PC-3 (cell line): Measurements from ENCODE around the gene RSRC1. TPM values are rescaled to one million over a fixed set of nuclear protein-coding genes. Genes with fewer than 3 reads are reported as not detected.

Experiments
- ATAC-seq: fragments of 200-7000 bp; cut with Tn5 transposase; 2 replicates; pipeline ENCODE4 v1.9.1; 2020; ENCODE audit warnings: mild to moderate bottlenecking, moderate library complexity
- BruUV-seq: library from RNA; stranded (reverse); fragments of 400-500 nt; replicated peaks from 2 replicates; lab custom pipeline; 2021; lab: Mats Ljungman, UMichigan
- CTCF ChIA-PET: fragments of 300-600 bp; sonication (Branson Sonifier 250); formaldehyde crosslinking; loops from one replicate; lab custom pipeline; 2022; ENCODE audit warnings: antibody characterized with exemption; lab: Charles Lee
- POLR2A ChIA-PET: fragments of 300-600 bp; sonication (Branson Sonifier 250); formaldehyde crosslinking; loops from one replicate; lab custom pipeline; 2022; ENCODE audit warnings: antibody characterized with exemption; ENCODE audit not compliant: unreplicated experiment; lab: Charles Lee
- DNase-seq: peaks from one replicate; pipeline ENCODE4 v3.0.0-alpha.2; 2015
- H2AFZ ChIP-seq: fragments of 300-600 bp; sonication (generic); 2 replicates; pipeline ENCODE4 v1.6.0; 2016; ENCODE audit warnings: antibody characterized with exemption, low read length
- H3F3A ChIP-seq: fragments of 300-600 bp; sonication (generic); one replicate; pipeline ENCODE4 v1.6.0; 2017; ENCODE audit warnings: antibody characterized with exemption, low read length, control low read depth, mild to moderate bottlenecking; ENCODE audit not compliant: unreplicated experiment
- H3K27ac ChIP-seq: fragments of 300-600 bp; sonication (generic); 2 replicates; pipeline ENCODE4 v1.5.1; 2016; ENCODE audit warnings: mild to moderate bottlenecking, low read length
- H3K27me3 ChIP-seq: fragments of 300-600 bp; sonication (generic); 2 replicates; pipeline ENCODE4 v1.6.1; 2016; ENCODE audit warnings: low read length, mixed read lengths
- H3K36me3 ChIP-seq: fragments of 300-600 bp; sonication (generic); 2 replicates; pipeline ENCODE4 v1.6.1; 2016; ENCODE audit warnings: low read depth, mixed run types, low read length, mixed read lengths
- H3K4me1 ChIP-seq: fragments of 300-600 bp; sonication (generic); 2 replicates; pipeline ENCODE4 v1.5.1; 2016; ENCODE audit warnings: low read length; ENCODE audit not compliant: insufficient read depth
- H3K4me2 ChIP-seq: fragments of 300-600 bp; sonication (generic); 2 replicates; pipeline ENCODE4 v1.6.0; 2016; ENCODE audit warnings: low read length
- H3K4me3 ChIP-seq: fragments of 300-600 bp; sonication (generic); 2 replicates; pipeline ENCODE4 v1.5.1; 2016; ENCODE audit warnings: mild to moderate bottlenecking, low read length, mixed read lengths
- H3K79me2 ChIP-seq: fragments of 300-600 bp; sonication (generic); 2 replicates; pipeline ENCODE4 v1.6.1; 2017; ENCODE audit warnings: low read length, mixed read lengths
- H3K9ac ChIP-seq: fragments of 300-600 bp; sonication (generic); 2 replicates; pipeline ENCODE4 v1.6.0; 2016; ENCODE audit warnings: mild to moderate bottlenecking, low read length
- H3K9me2 ChIP-seq: fragments of 300-600 bp; sonication (generic); replicated peaks from 2 replicates; pipeline ENCODE4 v1.6.1; 2016; ENCODE audit warnings: mixed run types, low read length, mixed read lengths
- H3K9me3 ChIP-seq: fragments of 300-600 bp; sonication (generic); 2 replicates; pipeline ENCODE4 v1.6.1; 2016; ENCODE audit warnings: low read length, mixed read lengths
- H4K20me1 ChIP-seq: fragments of 300-600 bp; sonication (generic); 2 replicates; pipeline ENCODE4 v1.6.1; 2016; ENCODE audit warnings: low read length, mixed read lengths
- CTCF ChIP-seq: fragments of 300-600 bp; sonication (generic); conservative IDR thresholded peaks from 2 replicates; pipeline ENCODE4 v1.5.1; 2017; ENCODE audit warnings: antibody characterized with exemption, low read depth, mild to moderate bottlenecking, low read length
- EZH2 ChIP-seq: fragments of 300-600 bp; sonication (generic); IDR thresholded peaks from one replicate; pipeline ENCODE4 v1.6.1; 2017; ENCODE audit warnings: antibody characterized with exemption, mild to moderate bottlenecking, low read length; ENCODE audit not compliant: unreplicated experiment
- EZH2phosphoT487 ChIP-seq: fragments of 300-600 bp; sonication (generic); IDR thresholded peaks from 2 replicates; pipeline ENCODE4 v1.6.1; 2018; ENCODE audit warnings: mild to moderate bottlenecking, antibody characterized with exemption, low read length, borderline replicate concordance
- intact Hi-C: fragments of 100-400 bp; cut with micrococcal nuclease; formaldehyde crosslinking; loops from 2 replicates; pipeline ENCODE4 v1.9.0; 2023
- total RNA-seq: library from RNA; depleted of rRNA; stranded (reverse); fragments of >200 nt; gene quantifications from 2 replicates; pipeline ENCODE4 v1.2.3, GENCODE V29; 2014

RSRC1 gene
- total RNA-seq, 1 experiment from 2014 or later, result 39.5 TPM

GRCh38 chr3:158559504-158559903 lies 449.6 kb downstream of the RSRC1 start:
- H3K4me2 ChIP-seq, result no peak overlapping the region
- no peaks in the 10 kb centered on the region for H4K20me1 ChIP-seq
- TF ChIP-seq EZH2 (no peak), EZH2phosphoT487 (no peak), CTCF (no peak)
- no peaks in the 10 kb centered on the region for H3K79me2 ChIP-seq
- no peaks in the 10 kb centered on the region for H3K9me2 ChIP-seq
- no TSS peak for BruUV-seq
- no peak overlapping the region for H2AFZ ChIP-seq
- CTCF ChIA-PET, result no interaction called here
- no peaks in the 10 kb centered on the region for H3K27me3 ChIP-seq
- ATAC-seq (no peak), DNase-seq (no peak)
- H3K4me3 ChIP-seq, result no peak overlapping the region
- intact Hi-C loops, result no loop called here
- no peaks in the 10 kb centered on the region for H3F3A ChIP-seq
- POLR2A ChIA-PET, result no interaction called here
- no peaks in the 10 kb centered on the region for H3K36me3 ChIP-seq
- no peak overlapping the region for H3K27ac ChIP-seq
- no peaks in the 10 kb centered on the region for H3K4me1 ChIP-seq
- H3K9ac ChIP-seq, result no peak overlapping the region
- H3K9me3 ChIP-seq, result no peaks in the 10 kb centered on the region

- POLR2A ChIA-PET, result no interaction called here
- Histone ChIP-seq H3K4me3 (no peak overlapping the region), H3F3A (no peaks in the 10 kb centered on the region), H3K27ac (no peak overlapping the region), H3K27me3 (no peaks in the 10 kb centered on the region), H4K20me1 (no peaks in the 10 kb centered on the region), H3K36me3 (no peaks in the 10 kb centered on the region), H2AFZ (no peak overlapping the region), H3K9me3 (no peaks in the 10 kb centered on the region), H3K79me2 (no peaks in the 10 kb centered on the region), H3K9me2 (no peaks in the 10 kb centered on the region), H3K4me2 (no peak overlapping the region), H3K4me1 (no peaks in the 10 kb centered on the region), H3K9ac (no peak overlapping the region)
- intact Hi-C loops, result no loop called here
- CTCF ChIA-PET, result interaction anchor here (0.7 kb wide), 1 partner anchor 11 kb away, joined by 3 read pairs; no protein-coding TSS in a partner anchor
- ATAC-seq, result no peak
- no TSS peak for BruUV-seq
- DNase-seq, result no peak
- TF ChIP-seq EZH2 (no peak), CTCF (no peak), EZH2phosphoT487 (no peak)
These were observed 451.1 kb downstream of the RSRC1 start for GRCh38 chr3:158560979-158561378.

GRCh38 chr3:158562674-158563073 lies 452.8 kb downstream of the RSRC1 start:
- Histone ChIP-seq H3K27ac (no peak overlapping the region), H3K9me3 (no peaks in the 10 kb centered on the region), H3K4me3 (no peak overlapping the region), H3K9ac (no peak overlapping the region), H3F3A (no peaks in the 10 kb centered on the region), H3K36me3 (no peaks in the 10 kb centered on the region), H3K4me2 (no peak overlapping the region), H3K4me1 (no peaks in the 10 kb centered on the region), H3K9me2 (no peaks in the 10 kb centered on the region), H3K27me3 (no peaks in the 10 kb centered on the region), H2AFZ (no peak overlapping the region), H3K79me2 (no peaks in the 10 kb centered on the region), H4K20me1 (no peaks in the 10 kb centered on the region)
- BruUV-seq, result no TSS peak
- ChIA-PET CTCF (no interaction called here), POLR2A (interaction anchor here (0.5 to 0.6 kb wide), 2 partner anchors 22 to 285 kb away, joined by 4 to 26 read pairs; no protein-coding TSS in a partner anchor)
- ATAC-seq, result no peak
- no peak for DNase-seq
- intact Hi-C loops, result no loop called here
- TF ChIP-seq CTCF (no peak), EZH2phosphoT487 (no peak), EZH2 (no peak)
